Pulmonary artery endothelial cell (primary cell): Measurements from ENCODE around the gene ZC3H8. TPM values are rescaled to one million over a fixed set of nuclear protein-coding genes. Genes with fewer than 3 reads are reported as not detected.
"Not testable (repeated sequence)": the region's sequence is repeated elsewhere in the genome, so short reads cannot be mapped to it uniquely, and the experiment has no call there.

Source experiments
- DNase-seq: peaks from one replicate; pipeline ENCODE4 v3.0.0-alpha.2; 2011; ENCODE audit warnings: low read depth, low spot score
- total RNA-seq: library from RNA; depleted of rRNA; stranded (reverse); fragments of >200 nt; gene quantifications from 2 replicates; pipeline ENCODE4 v1.2.3, GENCODE V29; 2014

ZC3H8 gene
- total RNA-seq, 1 donor from 2014 or later, result 4.2 TPM

DNA sequence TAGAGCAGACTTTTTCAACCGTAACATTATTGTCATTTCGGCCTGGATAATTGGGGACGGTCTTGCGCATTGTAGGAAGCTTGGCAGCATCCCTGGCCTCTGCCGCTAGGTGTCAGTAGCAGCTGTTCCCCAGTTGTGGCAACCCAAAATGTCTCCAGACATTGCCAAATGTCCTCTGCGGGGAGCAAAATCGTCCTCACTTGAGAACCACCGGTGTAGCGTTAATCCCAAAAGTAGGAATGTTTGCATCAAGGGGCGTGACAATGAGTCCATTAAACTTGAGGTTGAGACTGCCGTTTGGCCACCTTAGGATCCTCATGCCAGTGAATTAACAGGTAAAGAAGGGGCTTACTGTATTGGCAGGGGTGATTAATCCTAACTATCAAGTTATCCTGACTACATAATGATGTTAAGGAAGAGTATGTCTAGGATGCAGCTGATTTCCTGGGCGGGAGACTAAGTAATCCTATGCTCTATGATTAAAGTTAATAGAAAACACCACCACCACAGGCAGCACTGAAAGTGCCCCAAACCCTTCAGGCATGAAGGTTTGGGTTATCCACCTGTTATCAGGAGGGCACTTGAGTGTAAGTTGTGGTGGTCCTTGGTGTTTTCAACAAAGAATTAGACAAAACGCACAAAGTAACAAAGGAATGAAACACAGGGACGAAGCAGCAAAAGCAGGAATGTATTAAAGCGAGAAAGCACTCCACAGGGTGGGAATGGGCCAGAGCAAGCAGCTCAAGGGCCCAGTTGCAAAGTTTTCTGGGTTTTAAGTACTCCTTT lies 4.9 kb upstream of the ZC3H8 start:
- no peak for DNase-seq

DNA sequence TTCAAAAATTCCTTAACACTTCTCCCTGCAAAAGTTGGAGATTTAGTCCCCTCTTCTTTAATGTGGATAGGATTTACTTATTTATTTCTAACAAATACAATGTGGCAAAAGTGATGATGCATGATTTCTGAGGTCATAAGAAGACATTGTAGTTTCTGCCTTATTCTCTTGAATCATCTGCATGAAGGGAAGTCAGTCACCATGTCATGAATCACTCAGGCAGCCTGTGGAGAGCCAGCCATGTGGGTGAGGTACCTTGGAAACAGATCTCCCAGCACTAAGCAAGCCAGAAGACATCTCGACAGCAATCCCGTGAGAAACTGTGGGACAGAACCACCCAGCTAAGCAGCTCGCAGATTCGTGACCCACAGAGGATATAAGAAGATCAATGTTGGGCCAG lies 2.7 kb upstream of the ZC3H8 start:
- DNase-seq, result no peak

DNA sequence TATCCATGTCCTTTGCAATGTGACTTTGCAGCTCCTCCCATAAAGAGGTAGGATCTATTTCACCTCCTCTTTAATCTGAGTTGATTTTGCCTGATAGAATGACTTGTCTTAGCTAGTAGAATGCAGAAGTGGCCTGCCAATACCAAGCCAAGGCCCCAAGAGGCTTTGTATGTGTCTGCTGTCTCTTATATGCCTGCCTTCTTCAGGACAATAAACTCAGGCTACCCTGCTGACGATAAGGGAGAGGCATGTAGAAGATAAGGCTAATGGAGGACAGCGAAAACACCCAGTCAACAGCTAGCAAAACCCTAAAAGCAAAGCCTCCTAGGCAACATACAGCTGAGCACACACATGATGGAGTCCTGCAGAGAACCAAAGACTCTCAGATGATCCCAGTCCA lies 1.8 kb upstream of the ZC3H8 start:
- DNase-seq, result no peak

DNA sequence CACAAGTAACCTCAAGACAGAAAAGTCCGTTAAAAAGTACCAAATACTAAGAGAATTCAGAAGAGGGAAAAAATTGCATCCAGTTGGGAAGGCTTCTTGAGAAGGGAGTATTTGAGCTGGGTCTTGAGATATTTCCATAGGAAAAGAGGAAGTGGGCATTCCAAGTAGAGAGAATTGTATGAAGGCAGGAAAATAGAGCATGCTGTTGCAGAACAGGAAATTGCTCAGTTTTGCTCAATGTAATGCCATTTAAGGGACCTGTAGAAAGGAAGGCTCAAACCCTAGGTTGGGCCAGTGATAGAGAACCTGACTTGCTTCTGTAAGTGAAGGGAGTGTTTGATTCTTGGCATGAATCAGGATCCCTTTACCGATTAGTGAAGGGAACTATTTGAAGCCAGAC lies 1.0 kb upstream of the ZC3H8 start:
- DNase-seq, result no peak

DNA sequence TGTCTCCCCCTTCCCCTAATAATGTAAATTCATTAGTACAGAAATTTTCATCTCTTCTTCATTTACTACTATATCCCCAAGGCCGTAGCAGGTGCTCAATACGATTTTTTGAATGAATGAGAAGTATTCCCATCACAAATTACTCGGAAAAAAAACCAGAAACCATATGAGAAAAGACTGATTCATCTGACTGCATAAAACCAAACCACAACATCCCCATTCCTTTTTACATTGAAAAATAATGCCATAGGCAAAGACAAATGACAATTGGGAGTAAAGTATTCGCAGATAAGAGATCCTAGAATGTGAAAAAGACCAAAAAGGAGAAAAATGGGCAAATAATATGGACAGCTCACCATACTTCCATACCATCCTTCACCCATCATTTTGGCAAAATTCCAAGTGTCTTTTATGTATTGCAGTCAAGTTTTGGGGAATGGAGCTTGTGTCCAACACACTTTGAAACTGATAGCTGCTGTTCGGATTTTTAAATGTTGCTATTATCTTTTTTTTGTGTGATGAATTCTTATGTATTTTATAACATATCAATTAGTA lies 1.5 kb downstream of the ZC3H8 start:
- no peak for DNase-seq

DNA sequence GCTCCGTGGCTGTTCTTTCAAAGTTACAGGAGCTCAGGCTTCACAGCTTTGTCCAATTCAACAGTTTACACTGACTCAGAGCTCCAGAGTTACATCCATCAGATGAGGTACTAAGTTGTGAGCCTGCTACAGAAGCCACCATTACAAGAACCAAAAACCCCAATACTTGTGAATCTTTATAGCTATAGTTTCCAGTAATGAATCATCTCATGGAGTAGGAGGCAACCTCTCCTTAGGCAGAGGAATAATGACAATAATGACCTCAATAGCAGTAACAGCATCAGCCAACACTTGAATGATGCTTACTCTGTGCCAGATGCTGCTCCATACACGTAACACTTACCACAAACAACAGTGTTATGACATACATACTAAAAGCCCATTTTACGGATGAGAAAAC lies 3.6 kb downstream of the ZC3H8 start:
- DNase-seq, result no peak

DNA sequence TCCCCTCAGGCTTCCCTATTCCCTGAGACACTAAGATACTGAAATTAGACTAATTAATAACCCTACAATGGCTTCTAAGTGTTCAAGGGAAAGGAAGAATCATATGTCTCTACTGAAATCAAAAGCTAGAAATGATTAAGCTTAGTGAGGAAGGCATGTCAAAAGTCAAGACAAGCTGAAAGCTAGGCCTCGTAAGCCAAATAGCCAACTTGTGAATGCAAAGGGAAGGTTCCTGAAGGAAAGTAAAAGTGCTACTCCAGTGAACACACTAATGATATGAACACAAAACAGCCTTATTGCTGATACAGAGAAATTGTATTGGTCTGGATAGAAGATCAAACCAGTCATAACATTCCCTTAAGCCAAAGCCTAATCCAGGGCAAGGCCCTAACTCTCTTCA lies 10.0 kb downstream of the ZC3H8 start:
- no peak for DNase-seq

DNA sequence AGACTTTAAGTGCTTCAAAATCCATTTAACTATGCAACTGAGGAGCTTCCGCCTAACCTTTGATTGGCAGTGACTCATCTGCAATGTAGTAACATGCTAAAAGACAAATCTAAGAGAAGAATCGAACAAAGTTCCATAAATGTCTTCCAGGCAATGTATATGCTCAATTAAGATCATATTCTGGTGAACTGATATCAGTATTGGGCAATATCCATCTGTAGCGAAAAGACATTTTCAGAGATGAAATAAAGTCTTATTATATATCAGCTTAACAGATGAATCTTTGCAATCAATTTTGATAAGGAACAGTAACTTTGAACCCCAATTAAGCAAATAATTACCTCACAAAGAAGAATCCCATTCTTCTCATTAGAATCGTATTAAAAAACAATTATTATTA lies 11.6 kb downstream of the ZC3H8 start:
- no peak for DNase-seq

DNA sequence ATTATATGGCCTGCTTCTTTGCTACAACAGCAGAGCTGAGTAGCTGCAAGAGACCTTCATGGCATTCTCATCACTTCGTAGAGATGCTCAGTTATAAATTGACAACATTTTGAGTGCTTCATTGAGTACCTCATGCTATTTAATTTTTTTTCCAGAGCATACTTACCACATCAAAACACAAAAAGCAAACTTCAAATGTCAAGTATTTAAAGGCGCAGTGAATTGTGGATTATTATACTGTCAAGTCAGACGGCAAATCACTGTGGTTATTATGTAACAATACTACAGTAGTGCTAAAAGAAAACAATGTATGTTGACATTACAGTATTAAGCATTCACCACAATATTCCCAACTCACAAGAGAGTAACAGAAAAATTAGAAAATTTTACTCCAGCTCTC lies 12.5 kb downstream of the ZC3H8 start:
- DNase-seq, result no peak

DNA sequence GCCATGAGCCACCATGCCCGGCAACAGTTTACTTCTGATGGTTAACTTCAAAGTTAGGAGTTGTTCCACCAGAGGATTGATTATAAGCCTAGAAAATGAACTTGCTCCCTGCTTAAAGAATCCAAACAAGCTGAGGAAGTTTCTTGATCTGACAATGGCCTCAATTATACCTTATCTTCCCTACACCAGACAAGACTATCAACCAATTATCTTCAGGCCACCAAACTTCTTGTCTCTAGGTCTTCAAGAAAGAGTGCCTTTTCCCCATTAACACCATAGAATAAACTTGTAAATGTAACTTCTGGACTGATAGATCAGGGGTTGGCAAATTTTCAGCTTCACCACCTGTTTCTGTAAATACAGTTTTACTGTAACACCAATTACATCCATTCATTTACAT lies 15.0 kb downstream of the ZC3H8 start:
- DNase-seq, result no peak

DNA sequence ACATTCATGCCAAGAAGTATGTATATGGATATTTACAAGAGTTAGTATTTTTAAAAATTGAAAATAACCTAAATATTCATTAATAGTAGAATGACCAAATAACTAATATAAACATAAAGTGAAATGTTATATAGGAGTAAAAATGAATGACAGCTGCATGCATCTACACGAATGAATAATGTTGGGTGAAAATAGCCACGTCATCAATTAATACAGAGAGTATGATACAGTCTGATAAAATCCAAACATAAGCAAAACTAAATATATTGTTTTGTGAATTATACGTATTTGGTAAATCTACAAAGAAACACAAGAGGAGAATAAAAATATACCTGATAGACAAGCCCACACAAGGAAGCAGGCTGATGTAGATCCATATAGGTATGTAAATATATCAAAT lies 24.5 kb downstream of the ZC3H8 start:
- DNase-seq, result no peak

DNA sequence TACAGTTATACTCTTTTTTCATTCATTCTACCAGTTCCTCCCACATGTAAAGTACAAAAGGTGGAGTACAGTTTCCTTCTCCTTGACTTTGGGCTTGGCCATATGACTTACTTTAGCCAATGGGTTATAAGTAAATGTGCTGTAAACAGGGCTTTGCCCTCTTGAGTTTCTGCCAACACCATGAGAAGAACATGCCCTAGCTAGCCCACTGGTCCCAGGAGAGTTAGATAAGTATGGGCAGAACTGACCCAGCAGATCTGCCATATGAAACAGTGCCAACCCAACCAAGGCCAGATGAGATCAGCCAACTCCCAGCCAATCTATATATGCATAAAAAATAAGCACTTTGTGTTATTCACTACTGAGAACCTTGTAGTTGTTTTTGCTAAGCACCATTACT lies 25.5 kb downstream of the ZC3H8 start:
- no peak for DNase-seq

DNA sequence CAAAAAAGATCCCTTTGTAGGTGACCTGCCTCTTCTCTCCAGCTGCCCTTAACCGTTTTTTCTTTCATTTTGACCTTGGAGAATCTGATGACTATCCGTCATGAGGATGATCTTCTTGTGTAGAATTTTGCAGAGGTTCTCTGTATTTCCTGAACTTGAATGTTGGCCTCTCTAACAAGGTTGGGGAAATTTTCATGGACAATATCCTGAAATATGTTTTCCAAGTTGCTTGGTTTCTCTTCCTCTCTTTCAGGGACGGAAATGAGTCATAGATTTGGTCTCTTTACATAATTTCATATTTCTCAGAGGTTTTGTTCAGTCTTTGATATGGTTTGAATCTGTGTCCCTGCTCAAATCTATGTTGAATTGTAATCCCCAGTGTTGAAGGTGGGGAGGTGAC lies 34.0 kb downstream of the ZC3H8 start:
- no peak for DNase-seq

DNA sequence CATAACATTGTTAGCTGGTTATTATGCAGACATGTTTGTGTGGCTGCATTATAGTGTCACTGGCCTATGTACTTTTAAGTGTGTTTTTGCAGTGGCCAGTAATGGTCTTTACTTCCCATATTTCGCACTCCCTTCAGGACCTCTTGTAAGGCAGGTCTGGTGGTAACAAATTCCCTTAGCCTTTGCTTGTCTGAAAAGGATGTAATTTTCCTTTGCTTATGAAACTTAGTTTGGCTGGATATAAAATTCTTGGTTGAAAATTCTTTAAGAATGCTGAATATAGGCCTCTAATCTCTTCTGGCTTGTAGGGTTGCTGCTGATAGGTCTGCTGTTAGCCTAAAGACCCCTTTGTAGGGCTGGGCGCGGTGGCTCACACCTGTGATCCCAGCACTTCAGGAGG lies 34.7 kb downstream of the ZC3H8 start:
- no peak for DNase-seq

DNA sequence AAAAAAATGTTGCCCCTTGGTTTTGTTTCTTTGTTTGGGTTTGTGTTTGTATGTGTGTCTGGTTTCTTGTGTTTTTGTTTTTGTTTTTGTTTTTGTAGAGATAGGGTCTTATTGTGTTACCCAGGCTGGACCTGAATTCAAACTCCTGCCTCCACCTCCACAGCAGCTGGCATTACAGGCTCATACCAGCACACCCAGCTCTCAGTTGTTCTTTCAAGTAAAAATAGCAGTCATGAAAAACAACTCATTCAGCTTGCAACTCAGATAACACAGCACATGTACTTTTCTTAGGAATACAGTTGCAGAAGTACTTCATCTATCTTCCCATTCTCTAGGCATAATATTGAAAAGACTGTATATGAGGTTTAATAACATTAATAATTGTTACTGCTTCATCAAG lies 37.0 kb downstream of the ZC3H8 start:
- DNase-seq, result no peak

DNA sequence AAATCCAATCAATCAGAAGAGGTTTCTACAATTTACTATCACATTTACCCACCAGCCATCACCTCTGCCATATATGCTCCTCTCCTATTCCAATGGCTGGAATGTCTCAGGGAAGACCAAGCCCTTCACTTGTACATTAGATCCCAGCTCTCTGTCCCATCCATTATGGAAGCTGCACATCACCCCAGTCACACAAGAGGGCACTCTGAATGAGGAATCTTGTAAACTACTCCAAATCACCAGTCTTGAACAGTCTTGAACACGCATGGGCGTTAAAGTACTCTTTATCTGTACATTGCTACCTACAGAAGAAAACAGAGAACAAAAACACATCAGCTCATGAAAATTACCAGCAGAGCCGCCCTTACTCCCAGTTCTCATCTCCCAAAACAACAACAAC lies 38.7 kb downstream of the ZC3H8 start:
- DNase-seq, result no peak

DNA sequence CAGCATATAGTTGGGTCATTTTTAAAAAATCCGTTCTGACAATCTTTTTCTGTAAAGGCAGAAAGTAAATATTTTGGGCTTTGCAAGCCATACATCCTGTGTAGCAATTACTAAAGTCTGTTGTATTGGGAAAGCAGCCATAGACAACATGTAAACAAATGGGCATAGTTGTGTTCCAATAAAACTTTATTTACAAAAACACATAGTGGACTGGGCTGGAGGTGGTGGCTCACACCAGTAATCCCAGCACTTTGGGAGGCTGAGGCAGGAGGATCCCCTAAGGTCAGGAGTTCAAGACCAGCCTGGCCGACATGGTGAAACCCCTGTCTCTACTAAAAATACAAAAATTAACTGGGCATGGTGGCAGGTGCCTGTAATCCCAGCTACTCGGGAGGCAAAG lies 46.9 kb downstream of the ZC3H8 start:
- DNase-seq, result not testable (repeated sequence)

DNA sequence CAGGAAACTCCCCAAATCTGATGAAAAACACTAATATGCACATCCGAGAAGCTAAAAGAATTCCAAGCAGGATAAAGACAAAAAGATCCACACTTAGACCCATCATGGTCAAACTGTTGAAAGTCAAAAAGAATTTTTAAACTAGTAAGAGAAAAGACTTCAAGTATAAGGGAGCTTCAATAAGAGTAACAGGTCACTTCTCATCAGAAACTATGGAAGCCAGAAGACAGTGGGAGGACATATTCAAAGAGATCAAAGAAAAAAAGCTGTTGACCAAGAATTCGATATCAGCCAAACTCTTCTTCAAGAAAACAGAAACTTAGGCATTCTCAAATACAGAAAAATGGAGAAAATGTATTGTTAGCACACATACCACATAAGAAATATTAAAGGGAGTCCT lies 50.4 kb downstream of the ZC3H8 start:
- DNase-seq, result no peak

DNA sequence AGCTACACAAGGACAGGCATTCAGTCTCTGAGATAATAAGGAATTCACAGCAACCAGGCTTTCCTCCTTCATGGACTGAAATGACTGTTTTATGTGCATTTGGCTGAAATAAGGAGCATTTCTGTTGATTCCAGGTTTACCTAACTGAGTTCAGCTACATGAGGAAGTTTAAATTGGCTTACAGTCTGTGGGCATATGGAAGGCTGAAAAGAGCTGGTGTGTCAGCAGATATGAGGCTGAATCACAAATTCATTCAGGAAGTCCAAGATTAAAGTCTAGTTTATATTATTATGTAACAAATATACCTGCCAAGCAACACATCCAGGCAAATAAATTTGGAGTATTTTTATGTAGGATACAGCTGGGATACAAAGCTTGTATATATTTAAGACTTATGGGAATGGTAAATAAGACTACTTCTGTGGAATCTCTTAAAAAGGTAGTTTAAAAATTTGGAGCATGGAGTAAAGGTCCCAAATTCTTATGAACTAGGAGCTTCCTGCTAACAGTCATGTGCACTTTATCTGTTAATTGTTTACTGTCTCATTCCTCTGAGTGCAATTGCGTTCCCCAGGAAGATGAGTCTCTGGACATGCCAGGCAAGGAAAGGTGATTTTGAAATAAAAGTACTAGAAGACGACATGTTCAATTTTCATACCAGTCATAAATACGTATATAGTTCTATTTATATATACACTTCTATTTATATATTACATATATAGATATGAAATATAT lies 53.0 kb downstream of the ZC3H8 start:
- DNase-seq, result no peak

DNA sequence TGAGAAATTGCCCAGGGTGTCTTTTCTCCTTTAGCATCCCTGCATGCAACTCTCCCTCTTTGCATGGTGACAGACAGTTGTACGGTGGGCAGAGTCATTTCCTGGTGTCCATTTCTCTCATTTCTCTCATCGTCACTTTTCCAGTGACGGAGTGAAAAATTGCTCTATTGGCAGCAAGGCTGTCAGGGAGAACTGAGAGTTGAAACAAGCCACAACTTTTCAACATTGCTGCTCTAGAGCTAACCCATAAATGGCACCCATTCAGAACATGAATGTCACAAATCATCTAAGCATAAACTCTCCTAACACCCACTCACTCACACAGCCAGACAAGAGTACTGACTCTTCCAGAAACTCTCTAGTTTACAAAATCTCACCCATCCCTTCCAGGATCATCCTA lies 55.7 kb downstream of the ZC3H8 start:
- no peak for DNase-seq

DNA sequence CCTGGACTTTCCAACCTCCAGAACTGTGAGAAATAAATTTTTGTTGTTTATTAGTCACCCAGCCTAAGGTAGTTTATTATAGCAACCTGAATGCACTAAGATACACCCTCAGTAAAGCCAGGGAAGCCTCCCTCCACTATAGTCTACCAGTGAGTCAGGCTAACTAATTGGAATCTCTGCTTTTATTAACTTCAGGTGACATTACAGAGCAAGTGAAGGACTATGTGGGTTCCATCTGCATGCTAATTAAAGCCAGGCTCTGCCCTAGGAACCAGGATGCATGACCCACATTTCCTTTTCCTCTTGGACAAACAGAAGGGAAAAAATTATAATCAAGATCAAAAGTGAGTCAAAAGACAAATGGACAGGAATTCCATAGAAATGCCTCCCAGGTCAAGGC lies 56.1 kb downstream of the ZC3H8 start:
- peak; percentile 17 for DNase-seq

DNA sequence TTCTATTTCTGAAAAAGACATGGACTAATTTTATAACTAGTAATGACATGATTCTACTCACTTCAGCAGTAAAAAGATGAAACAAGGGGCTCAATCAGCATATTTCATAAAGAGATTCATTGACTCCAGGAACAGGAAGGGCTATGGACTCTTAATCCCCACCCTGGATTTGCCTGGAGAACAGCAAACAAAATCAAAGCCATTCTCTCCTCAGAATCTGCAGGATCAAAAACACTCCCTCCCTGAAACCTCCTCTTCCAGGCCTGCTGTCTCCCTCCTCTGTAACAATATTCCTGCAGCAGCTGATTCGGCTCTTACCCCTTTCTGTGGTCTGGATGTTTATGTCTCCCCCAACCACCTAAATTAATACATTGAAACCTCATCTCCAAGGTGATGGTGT lies 57.0 kb downstream of the ZC3H8 start:
- DNase-seq, result no peak

DNA sequence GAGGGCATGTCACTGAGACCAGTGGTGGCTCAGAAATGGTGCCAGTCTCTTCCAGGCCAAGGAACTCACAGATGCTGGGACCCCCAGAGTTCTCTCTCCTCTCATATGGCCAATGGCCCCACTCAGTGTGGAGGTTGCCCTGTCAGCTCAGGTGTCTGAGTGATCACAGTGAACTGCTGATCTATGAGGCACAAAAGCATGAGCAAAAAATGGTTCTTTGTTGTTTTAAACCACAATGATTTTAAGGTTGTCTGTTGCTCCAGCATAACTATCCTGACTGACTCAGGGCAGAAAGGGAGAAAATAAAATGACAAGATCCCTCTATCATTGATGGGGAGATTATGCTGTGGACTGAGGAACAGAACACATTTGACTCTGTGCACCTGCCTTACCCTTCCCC lies 58.9 kb downstream of the ZC3H8 start:
- DNase-seq, result no peak
